ENCODE data around the gene SHROOM3.
"Not testable (repeated sequence)": the region's sequence is repeated elsewhere in the genome, so short reads cannot be mapped to it uniquely, and the experiment has no call there.

SHROOM3 gene

GRCh38 chr4:76716658-76717057 lies 281.6 kb downstream of the SHROOM3 start:
- DNase-seq (ENCODE audit: low read depth in 1 of 2, low spot score in 1 of 2), result no peak

DNA sequence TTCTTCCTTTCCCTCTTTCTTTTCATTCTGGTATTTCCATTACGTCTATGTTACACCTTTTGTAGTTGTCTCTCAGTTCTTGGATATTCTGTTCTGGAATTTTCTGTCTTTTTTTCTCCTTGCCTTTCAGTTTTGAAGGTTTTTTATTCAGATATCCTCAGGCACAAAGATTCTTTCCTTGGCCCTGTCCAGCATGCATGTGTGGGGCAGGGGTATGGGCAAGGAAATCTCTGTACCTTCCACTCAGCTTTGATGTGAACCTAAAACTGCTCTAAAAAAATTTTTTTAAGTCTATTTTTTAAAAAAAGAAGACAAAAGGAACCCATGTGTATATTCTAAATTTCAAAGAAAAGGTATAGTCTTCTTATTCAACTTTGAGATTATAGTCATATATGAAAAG lies 282.4 kb downstream of the SHROOM3 start:
- DNase-seq (ENCODE audit: low read depth in 1 of 2, low spot score in 1 of 2), result no peak

DNA sequence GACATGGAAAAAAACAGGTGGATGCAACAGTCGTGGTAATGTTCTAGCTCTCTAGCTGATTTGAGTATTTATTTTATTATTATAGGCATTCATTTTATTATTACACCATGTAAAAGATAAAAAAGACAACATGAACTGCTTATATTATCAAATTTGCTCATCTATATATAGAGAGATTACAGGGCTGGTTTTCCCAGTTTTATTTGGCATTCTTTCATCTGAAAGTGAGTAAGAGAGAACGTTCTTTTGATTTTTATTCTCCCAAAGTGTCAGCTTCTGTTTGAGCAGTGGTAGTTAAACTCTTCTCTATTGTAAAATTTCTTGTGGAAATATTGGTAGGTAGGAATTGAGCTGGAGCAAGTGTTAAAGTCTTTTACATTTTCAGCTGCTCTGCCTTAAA lies 283.0 kb downstream of the SHROOM3 start:
- no peak for DNase-seq (ENCODE audit: low read depth in 1 of 2, low spot score in 1 of 2)

DNA sequence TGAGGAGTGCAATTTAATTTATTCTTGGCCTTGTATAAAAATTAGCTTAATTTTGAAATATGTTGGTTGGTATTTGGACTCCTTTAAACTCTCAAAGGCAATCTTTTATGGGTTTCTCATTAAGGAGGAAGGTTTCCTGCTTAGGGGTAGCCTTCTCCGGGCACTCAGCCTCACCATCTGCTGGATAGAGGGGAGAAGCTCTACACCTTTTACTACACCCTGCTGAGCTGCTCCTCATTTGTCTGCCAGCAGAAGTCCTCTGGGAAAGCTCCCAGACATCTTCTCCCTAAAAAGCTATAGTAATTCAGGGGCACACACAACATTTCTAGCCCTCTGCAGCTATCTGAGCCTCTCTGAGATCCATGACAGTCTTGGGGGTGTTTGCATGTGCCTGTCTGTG lies 283.8 kb downstream of the SHROOM3 start:
- no peak for DNase-seq (ENCODE audit: low read depth in 1 of 2, low spot score in 1 of 2)

GRCh38 chr4:76720121-76720520 lies 285.1 kb downstream of the SHROOM3 start:
- DNase-seq (ENCODE audit: low read depth in 1 of 2, low spot score in 1 of 2), result no peak

DNA sequence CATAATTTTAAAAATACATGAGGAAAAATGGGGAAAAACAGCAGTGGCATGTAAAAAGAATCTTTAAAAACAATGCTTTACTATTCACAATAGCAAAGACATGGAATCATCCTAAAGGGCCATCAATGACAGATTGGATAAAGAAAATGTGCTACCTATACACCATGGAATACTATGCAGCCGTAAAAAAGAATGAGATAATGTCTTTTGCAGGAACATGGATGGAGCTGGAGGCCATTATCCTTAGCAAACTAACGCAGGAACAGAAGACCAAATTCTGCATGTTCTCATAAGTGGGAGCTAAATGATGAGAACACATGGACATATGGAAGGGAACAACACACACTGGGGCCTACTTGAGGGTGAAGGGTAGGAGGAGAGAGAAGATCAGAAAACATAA lies 287.1 kb downstream of the SHROOM3 start:
- not testable (repeated sequence) for DNase-seq (ENCODE audit: low read depth in 1 of 2, low spot score in 1 of 2)

GRCh38 chr4:76722838-76723237 lies 287.8 kb downstream of the SHROOM3 start:
- no peak for DNase-seq (ENCODE audit: low read depth in 1 of 2, low spot score in 1 of 2)

- no peak for DNase-seq (ENCODE audit: low read depth in 1 of 2, low spot score in 1 of 2)
Measured at GRCh38 chr4:76723373-76723772, 288.3 kb downstream of the SHROOM3 start.

- no peak for DNase-seq (ENCODE audit: low read depth in 1 of 2, low spot score in 1 of 2)
Measured at GRCh38 chr4:76723924-76724323, 288.9 kb downstream of the SHROOM3 start.

GRCh38 chr4:76725039-76725438 lies 290.0 kb downstream of the SHROOM3 start:
- no peak for DNase-seq (ENCODE audit: low read depth in 1 of 2, low spot score in 1 of 2)

DNA sequence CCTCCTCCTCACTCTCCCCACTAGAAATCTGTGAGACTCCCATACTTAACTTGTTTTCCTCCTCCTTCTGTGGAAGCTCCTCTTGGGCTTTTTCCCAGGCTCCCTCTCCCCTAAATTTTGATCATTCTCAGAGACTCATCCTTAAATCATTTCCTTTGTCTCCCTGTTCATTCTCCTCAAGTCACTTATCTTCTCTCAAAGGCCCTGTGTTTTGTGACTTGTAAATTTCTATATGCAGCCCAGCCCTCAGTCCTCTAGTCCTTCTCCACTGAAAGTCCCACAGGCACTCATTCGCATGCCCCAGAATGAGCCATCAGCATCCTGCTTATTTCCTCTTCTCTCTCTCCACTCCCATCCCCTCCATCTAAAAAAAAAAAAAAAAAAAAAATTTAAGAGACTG lies 291.1 kb downstream of the SHROOM3 start:
- no peak for DNase-seq (ENCODE audit: low read depth in 1 of 2, low spot score in 1 of 2)

- no peak for DNase-seq (ENCODE audit: low read depth in 1 of 2, low spot score in 1 of 2)
Measured at GRCh38 chr4:76726631-76727030, 291.6 kb downstream of the SHROOM3 start.

GRCh38 chr4:76727934-76728333 lies 292.9 kb downstream of the SHROOM3 start:
- not testable (repeated sequence) for DNase-seq (ENCODE audit: low read depth in 1 of 2, low spot score in 1 of 2)

- DNase-seq (ENCODE audit: low read depth in 1 of 2, low spot score in 1 of 2), result no peak
Measured at GRCh38 chr4:76729460-76729859, 294.4 kb downstream of the SHROOM3 start.

- DNase-seq (ENCODE audit: low read depth in 1 of 2, low spot score in 1 of 2), result no peak
Measured at GRCh38 chr4:76729980-76730379, 295.0 kb downstream of the SHROOM3 start.

- DNase-seq (ENCODE audit: low read depth in 1 of 2, low spot score in 1 of 2), result no peak
Measured at GRCh38 chr4:76732246-76732645, 297.2 kb downstream of the SHROOM3 start.

DNA sequence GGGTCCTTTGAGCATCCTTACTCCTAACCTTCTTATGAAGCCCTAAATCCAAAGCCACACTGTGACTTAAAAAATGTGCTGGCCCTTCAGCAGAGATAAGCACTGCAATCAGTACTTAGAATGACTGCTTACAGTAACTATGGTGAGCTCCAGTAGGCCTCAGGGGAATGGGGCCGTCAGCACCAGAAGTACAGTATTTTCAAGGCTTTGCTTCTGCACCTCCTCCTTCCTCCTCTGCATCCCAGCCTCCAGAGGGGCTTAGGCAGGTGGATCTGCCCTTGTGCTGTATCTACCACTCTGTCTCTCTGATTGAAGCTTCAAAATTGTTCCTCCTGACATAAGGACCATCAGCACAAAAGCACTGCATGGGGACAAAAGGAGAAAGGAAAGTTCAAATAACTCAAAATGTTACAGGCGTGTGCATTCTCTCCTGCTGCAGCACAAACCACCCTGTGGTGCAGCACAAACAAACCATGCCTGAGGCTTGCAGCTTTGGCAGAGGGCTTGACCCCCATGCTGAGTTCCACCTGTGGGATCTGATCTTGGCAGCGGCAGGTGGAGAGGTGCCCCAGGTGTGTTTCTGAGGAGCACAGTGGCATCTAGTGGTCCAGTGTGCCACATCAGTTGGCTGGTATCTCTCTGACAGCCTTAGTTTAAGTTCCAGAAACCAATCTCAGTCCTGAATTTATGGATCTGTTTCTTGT lies 298.2 kb downstream of the SHROOM3 start:
- no peak for DNase-seq (ENCODE audit: low read depth in 1 of 2, low spot score in 1 of 2)

DNA sequence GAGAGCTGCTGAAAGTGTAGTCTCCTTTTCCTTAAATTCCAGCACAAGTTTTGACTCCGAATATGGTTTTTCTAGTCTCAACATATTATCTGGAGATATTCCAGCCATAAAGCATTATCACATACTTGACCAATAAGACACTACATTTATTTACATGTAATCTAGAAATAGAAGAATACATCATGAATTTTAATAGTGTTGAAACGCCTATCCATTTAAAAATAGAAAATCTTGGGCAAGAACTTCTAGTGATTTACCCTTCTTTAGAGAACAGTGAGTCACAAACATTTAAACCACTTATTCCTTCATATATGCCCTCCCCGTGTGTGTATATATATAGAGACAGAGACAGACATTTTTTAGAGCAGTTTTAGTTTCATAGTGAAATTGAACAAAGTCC lies 301.4 kb downstream of the SHROOM3 start:
- DNase-seq (ENCODE audit: low read depth in 1 of 2, low spot score in 1 of 2), result no peak

GRCh38 chr4:76737180-76737579 lies 302.2 kb downstream of the SHROOM3 start:
- DNase-seq (ENCODE audit: low read depth in 1 of 2, low spot score in 1 of 2), result no peak

GRCh38 chr4:76737771-76738085 lies 302.7 kb downstream of the SHROOM3 start:
- DNase-seq (ENCODE audit: low read depth in 1 of 2, low spot score in 1 of 2), result no peak

- DNase-seq (ENCODE audit: low read depth in 1 of 2, low spot score in 1 of 2), result no peak
Measured at GRCh38 chr4:76738086-76738931, 303.3 kb downstream of the SHROOM3 start.

DNA sequence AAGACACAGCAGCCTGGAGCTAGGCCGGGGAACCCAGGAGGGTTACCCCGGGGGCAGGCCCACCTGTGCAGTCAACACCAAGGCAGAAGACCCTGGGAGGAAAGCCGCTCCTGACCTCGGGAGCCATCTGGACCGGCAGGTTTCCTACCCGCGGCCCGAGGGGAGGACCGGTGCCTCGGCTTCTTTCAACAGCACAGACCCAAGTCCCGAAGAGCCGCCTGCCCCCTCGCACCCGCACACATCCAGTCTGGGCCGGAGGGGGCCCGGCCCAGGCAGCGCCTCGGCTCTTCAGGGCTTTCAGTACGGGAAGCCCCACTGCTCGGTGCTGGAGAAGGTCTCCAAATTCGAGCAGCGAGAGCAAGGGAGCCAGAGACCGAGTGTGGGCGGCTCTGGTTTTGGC lies 305.2 kb downstream of the SHROOM3 start:
- no peak for DNase-seq (ENCODE audit: low read depth in 1 of 2, low spot score in 1 of 2)

All from activated CD4-positive, alpha-beta T cell treated with anti-CD3 and anti-CD28 coated beads, Interleukin-2, amount 50 U/mL, for 24 hours (primary cell).